Lower leg skin (tissue), 3 donors: ENCODE results near the gene TMPRSS3.

Experiments used
- POLR2A ChIP-seq, 2 donors: fragments of 450-650 bp; IDR thresholded peaks; one replicate each; pipeline ENCODE4 v1.6.1; 2016 to 2017; ENCODE audit warnings: antibody characterized with exemption in 2 of 2, mild to moderate bottlenecking in 1 of 2, moderate library complexity in 1 of 2
- TF ChIP-seq, protein P1 (sequence below), 3 donors: fragments of 450-650 bp; IDR thresholded peaks; one replicate each; pipeline ENCODE4 v1.5.1; 2016; ENCODE audit warnings: antibody characterized with exemption in 3 of 3, mild to moderate bottlenecking in 3 of 3, moderate library complexity in 2 of 3

DNA sequence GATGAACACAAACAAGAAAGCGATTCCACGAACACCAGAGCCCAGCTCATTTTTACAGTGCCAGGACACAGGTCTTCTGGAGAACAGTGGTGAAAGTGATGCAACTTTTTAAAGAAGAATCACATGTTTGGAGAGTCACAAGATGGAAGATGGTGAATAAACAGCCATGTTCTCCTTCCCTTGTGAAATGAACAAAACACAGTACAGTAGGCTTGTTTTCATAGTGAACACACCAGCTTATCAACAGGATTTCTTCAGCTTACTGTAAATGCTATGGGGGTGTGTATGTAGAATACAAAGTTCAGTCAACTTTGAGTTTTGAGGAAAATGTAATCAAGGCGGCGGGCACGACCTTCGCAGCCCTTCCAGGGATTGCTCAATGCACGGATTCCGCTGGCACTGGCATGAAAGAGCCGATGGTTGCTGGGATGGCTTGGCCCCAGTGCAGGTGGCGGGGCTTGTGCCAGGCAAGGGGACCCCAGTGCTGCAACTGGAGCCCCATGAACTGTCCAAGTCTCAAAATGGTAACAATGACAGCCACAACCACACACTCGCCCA, 9.7 kb downstream of the TMPRSS3 start:
- TF ChIP-seq POLR2A (IDR thresholded peaks at IDR 0.05), result no peak
- TF ChIP-seq, protein P1, sequence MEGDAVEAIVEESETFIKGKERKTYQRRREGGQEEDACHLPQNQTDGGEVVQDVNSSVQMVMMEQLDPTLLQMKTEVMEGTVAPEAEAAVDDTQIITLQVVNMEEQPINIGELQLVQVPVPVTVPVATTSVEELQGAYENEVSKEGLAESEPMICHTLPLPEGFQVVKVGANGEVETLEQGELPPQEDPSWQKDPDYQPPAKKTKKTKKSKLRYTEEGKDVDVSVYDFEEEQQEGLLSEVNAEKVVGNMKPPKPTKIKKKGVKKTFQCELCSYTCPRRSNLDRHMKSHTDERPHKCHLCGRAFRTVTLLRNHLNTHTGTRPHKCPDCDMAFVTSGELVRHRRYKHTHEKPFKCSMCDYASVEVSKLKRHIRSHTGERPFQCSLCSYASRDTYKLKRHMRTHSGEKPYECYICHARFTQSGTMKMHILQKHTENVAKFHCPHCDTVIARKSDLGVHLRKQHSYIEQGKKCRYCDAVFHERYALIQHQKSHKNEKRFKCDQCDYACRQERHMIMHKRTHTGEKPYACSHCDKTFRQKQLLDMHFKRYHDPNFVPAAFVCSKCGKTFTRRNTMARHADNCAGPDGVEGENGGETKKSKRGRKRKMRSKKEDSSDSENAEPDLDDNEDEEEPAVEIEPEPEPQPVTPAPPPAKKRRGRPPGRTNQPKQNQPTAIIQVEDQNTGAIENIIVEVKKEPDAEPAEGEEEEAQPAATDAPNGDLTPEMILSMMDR (IDR thresholded peaks at IDR 0.05), result no peak
